Endothelial cell of hepatic sinusoid (primary cell): ENCODE data around the gene MACO1.
"Not testable (repeated sequence)": the region's sequence is repeated elsewhere in the genome, so short reads cannot be mapped to it uniquely, and the experiment has no call there.

Experiments
- in situ Hi-C: cut with HindIII; loops from 2 replicates; pipeline ENCODE4 v1.10.0; 2017; ENCODE audit warnings: low sequenced_read_pairs

The MACO1 gene, protein sequence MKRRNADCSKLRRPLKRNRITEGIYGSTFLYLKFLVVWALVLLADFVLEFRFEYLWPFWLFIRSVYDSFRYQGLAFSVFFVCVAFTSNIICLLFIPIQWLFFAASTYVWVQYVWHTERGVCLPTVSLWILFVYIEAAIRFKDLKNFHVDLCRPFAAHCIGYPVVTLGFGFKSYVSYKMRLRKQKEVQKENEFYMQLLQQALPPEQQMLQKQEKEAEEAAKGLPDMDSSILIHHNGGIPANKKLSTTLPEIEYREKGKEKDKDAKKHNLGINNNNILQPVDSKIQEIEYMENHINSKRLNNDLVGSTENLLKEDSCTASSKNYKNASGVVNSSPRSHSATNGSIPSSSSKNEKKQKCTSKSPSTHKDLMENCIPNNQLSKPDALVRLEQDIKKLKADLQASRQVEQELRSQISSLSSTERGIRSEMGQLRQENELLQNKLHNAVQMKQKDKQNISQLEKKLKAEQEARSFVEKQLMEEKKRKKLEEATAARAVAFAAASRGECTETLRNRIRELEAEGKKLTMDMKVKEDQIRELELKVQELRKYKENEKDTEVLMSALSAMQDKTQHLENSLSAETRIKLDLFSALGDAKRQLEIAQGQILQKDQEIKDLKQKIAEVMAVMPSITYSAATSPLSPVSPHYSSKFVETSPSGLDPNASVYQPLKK

DNA sequence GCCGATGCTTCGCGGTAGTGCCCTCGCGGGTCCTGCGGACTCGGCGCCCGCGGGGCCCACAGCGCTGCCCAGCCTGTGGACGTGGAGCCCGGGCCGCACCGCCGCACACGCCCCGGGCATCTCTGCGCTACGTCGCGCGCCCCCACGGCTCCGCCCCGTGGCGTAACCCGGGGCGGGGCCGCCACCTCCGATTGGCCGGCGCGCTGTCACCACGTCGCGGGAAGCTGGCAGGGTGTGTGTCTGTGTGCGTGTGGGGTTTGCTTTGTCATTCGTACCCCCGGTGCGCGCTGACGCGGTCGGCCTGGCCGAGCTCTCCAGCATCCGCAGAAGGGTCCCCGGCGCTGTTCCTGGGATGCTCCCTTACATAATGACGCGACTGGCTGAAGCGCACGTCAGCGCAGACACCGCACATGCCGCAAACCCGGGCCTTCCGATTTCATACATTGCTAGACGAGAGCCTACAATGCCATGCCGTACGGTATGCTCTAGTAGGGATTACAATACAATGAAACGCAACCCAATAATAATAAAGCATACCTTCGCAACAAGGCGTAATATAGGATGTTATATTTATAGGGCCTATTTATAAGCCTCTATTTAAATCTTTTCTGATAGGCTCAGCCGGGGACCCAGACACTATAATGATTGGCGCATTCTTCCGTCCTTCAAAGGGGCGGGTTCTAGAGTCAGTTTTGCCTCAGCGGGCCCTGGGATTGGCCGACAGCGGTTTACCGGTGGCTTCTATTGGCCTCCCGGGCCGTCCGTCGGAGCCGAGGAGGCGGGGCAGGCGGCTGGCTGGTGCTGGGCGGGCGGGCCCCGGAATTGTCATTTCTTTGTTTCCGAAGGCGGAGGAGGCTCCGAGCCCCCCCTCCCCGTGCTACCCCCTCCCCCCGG is at the start of gene MACO1:
MACO1 (plus strand) TSS at position 825 of the 894 bp plus-strand sequence. CDS start 202 bp downstream, outside the sequence.
- in situ Hi-C loops = no loop called here

DNA sequence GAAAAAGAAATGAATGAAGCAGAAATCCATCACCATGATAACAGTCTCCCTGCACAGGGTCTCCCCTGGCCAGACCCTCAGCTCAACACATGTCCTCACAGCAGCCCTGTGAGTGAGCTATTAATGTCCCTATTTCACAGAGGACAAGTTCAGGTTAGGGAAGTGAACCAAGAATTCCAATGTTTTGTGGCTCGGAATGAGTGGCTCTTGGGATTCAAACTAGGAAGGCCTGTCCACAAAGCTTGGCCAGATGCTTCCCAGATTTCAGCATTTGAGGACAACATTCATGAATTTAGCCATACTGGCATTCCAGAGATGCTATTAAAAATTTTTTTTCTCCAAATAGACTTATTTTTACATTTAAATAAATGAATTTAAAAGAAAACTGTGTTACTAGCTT is 48.2 kb upstream of the MACO1 start:
- in situ Hi-C loops = not testable (repeated sequence)

DNA sequence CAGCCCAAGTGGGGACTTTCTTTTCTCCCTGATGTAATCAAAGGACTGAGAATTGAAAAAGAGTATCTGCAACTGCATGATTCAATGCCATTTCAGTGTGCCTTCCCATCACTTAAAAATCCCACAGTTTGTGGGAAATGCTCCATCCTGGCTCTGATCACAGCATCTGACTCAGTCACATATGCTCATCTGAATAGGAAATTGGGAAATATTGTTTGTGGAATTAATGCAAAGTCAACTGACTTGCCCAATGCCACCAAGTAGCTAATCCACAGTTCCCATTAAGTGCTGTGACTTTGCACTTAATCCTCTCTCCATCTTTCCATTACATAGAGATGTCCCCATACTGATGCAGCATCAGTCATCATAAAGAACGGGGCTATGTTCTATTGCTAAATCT is 47.6 kb upstream of the MACO1 start:
- in situ Hi-C loops = not testable (repeated sequence)

DNA sequence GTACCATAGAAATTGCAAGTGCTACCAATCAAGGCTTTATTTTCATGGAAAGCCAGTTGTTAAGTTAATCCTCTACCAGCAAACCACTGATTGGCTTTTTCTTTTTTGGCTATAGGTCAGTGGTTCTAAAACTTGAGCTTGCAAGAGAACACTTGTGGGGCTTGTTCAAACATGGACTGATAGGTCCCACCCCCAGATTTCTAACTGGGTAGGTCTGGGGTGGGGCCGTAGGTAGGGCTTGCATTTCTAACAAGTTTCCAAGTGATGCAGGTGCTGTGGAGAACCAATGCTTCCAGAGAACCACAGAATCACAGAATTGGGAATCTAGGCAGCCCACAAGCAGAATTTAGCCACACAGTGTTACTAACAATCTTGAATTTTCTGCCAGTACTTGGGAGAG is 46.8 kb upstream of the MACO1 start:
- in situ Hi-C loops = not testable (repeated sequence)

DNA sequence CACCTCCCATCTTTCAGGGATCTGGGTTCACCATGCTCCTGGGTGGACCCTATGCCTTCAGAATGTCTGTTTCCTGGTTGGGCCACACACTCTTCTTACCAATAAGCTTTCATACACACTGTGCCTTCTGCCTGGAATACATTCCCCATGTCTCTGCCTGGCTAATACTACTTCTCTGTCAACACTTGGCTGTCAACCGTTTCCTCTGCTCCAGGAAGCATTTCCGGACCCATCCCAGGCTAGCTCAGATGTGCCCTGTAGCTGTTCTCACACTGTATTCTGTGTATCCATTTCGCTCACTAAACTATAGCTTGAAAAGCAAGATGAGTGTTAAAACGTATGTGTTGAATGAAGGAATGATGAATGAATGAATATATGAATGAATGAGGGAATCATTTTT is 43.6 kb upstream of the MACO1 start:
- in situ Hi-C loops = not testable (repeated sequence)

DNA sequence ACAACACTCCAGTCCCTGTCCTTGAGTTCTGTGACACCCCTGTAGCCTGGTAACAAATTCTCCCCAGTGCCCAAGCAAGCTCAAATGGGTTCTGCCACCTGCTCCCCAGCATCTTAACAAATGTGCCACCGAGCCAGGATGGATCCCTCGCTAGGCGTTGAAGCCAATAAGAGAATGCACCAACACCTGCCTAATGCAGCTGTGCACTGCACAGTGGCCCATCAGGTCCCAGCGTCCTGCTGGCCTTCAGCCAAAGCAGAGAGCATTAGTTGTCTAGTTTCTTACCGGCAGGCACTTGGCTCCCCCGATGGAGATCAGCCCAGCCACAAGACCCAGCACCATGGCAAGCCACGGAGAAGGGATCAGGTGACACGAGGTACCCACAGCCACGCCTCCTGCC is 42.0 kb upstream of the MACO1 start:
- in situ Hi-C loops = not testable (repeated sequence)

DNA sequence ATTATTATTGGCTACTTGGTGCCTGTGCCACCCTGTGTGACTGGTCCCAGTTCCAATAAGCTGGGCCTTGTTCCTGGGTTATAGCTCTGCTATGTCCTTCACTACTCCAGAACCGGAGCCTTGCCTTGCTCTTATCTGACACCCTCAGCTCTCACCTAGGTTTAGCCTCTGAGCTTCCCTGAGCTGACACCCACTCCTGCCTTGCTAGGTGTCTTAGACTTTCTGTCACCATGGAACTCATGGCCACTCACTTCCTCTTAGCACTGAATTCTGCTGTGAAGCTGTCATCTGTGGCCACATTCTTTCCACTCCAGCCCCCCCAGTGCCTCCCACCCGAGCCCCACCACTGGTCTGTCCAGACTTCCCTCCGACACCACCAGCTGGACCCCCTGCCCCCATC is 41.0 kb upstream of the MACO1 start:
- in situ Hi-C loops = not testable (repeated sequence)

DNA sequence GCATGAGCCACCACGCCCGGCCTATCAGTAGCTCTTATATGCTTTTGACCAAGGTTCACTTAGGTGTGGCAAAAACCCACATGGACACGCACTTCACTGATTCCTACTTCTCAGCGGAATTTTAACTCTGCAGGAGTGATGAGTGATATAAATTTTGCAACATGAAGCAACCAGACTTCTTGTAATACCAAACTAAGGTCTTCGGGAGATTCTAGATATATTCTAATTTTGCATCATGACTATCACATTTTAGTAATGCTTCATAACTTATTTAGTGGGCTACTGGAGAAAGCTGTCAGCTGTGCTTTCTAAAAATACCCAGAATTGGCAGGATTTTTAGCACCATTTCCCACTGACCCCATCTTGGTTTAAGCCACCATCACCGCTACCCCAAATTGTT is 37.9 kb upstream of the MACO1 start:
- in situ Hi-C loops = no loop called here

DNA sequence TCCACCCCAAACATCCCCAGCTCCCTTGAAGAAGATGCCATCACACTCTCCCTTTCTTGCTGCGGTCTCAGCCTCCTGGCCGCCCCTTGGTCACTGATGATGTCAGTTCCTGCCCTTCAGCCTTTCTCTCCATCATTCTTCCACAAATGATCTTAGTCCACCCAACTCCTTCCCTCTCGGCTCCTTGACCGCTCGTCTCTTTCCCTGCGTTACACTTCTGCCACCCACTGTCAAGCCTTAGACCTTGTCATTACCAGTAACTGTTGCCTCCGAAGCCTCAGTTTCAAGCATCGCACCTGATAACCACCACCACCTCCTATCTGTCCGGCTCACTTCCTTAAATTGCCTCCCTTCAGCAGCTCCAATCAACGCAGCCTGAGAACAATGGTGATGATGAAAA is 33.1 kb upstream of the MACO1 start:
- in situ Hi-C loops = not testable (repeated sequence)

DNA sequence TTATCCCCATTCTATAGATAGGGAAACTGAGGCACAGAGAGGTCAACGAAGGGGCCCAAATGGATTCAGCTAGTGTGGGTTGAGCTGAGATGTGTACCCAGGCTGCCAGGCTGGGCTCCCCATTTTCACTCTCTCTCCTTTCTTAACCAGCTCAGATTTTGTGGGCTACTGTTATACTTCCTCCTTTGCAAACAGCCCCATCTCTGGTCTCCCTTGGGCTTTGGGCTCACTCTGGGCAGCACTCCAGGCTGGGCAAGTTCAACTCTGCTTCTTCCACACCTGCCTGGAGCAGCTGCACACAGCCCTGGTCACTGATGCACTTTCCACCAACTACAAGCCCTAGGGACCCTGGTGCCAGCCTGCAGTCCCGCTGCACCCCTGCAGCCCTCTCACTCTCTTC is 32.6 kb upstream of the MACO1 start:
- in situ Hi-C loops = not testable (repeated sequence)

DNA sequence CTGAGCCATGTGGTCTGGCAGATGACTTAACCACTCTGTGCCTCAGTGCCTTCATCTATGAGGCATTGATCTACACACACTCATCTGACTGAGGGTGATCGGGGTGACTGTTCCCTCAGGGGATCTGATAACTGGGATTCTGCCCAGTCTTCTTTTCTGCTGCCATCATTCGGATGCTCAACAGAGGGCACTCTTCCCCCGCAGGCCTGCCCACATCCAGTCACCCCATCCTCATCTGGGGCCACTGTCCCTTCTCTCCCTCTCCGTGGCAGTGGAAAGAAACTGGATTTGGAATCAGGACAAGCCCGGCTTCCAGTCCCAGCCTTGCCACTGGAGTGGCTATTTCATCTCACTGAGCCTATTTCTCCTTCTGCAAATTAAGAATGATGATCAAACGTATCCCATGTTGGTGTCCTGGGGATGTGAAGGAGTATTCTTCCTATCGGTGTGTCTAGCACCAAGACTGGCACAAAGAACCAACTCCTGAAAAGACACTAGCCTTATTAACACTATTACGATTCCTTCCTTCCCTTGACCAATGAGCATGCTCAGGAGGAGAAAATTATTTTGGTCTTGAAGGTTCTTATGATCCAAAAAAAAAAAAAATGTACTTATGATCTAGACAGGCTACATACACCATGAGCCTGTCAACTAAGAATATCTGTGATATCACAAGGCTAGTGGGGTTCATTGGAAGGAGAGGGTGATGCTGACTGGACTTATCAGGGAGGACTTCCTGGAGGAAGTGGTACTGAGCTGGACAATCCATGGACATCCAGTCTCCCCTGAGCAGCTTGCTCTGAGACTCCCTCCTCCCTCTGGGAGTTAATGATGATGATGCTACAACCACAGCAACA is 27.5 kb upstream of the MACO1 start:
- in situ Hi-C loops = not testable (repeated sequence)

DNA sequence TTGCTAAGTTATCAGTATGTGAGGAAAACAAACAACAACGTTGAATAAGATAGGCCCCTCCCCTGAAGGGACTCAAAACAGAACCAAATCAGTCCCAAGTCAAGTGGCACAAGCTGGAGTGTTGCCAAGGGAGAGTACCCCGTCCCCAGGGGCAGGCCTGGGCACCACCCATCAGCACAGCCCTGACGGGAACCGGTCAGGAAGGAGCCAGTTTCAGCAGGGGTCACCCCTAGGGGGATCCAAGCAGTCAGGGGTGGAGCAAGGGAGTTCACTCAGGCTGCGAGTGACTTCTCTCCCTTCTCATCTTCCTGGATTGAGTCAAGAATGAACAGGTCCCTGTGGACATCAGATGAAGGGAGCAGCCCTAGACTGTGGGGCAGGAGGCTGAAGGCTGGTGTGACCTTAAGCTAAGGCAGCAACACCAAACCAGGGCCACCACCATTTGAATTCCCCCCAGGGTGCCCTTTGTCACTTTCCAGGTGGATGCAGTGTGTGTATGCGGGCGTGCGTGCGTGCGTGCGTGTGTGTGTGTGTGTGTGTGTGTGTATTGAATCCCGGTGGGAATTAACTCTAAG is 24.9 kb upstream of the MACO1 start:
- in situ Hi-C loops = not testable (repeated sequence)

DNA sequence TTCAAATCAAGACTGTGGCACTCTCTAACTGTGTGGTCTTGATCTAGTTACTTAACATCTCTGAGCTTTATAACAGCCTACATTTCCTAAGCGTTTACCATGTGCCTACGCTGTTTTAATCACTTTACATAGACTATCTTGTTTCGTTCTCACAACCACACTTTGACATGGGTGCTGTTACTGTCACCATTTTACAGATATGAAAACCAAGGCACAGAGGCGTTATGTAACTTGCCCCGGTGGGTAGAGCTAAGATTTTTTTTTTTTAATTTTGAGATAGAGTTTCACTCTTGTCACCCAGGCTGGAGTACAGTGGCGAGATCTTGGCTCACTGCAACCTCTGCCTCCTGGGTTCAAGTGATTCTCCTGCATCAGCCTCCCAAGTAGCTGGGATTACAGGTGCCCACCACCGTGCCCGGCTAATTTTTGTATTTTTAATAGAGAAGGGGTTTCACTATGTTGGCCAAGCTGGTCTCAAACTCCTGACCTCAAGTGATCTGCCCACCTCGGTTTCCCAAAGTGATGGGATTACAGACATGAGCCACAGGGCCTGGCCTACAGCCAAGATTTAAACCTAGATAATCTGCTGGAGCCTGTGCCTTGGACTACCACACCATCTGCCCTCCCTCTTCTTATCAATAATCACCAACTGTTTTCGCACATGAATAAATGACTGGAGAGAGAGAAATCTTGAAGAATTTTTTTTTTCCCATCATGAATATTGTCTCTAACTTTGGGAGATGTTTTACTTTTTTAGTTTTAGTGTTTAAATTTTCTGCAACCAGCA is 20.9 kb upstream of the MACO1 start:
- in situ Hi-C loops = not testable (repeated sequence)

DNA sequence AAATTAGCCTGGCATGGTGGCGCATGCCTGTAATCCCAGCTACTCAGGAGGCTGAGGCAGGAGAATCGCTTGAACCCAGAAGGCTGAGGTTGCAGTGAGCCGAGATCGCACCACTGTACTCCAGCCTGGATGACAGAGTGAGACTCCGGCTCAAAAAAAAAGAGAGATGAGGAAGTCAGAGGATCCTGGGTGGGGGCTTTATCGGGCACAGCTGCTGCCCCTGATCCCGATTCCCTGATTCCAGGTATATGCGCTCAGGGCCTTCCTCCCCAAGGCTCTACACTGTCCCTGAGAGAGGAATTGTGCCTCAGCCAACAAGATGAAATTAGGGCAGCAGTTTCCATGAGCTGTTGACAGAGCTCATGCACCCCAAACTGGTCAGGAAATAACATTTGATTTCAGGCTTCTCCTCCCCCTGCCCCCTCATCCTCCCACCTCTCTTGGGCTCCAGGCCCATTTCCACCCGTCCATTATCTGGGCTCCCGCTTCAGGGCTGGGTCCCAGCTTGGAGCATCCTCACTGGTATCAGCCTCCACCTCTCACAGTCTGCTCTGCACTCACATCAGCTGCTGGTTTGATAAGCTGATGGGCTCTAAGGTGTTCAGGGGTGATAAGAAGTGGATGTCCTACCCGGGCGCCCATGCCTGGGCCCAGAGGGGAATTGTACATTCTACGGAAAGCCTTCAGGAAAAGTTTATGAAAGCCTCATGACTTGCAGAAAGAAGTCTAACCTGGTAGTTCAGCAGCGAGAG is 17.6 kb upstream of the MACO1 start:
- in situ Hi-C loops = not testable (repeated sequence)

DNA sequence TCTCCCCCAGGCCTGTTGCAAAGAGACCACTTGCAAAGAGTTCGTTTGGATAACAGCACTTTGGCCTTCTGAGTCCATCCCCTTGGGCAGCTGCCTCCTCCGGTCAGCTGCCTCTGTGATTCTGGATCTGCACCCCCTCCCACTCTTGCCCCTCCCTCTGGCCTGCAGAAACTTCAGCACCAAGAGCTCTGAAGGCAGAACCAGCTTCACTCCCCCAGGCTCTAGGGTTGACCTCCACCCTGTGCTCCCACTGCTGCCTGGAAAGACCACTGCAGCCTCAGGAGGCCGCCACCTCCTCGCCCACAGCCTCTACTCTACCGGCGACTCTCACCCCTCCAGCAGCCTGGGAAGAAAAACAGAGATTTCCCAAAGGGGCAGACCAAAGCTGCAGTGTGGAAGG is 16.5 kb upstream of the MACO1 start:
- in situ Hi-C loops = not testable (repeated sequence)

DNA sequence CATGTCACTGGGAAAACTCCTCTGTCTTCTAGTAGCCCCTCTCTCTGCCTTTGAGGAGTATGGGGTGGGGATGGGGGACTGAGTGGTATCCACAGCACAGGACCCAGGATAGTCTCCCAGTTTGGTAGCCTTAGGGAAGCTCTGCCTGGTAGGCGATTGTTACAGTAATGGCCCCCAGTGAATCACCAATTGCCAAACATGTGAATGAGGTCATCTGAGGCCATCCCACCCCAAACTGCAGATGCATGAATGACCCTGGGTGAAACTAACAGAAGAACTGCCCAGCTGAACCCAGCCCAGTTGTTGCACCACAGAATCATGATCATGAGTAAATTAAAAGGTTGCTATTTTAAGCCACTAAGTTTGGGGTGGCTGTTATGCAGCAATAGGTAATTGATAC is 16.1 kb upstream of the MACO1 start:
- in situ Hi-C loops = not testable (repeated sequence)

DNA sequence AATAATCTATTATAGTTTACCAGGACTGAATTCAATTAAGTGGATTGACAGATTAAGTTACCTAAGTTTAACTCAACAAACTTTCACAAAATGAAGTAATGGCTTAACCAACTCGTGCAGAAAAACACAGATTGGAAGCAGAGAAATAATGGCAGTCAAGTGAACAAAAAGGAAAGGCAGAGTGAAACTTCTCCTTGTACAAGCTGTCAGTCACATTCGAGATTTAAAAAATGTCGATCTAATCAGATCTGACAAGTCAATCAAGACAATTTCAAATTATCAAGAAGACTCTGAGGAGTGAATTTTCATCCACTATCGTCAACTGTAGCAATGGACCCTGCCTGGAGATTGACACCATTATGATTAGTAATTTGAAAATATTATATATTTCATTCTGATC is 13.4 kb upstream of the MACO1 start:
- in situ Hi-C loops = not testable (repeated sequence)

DNA sequence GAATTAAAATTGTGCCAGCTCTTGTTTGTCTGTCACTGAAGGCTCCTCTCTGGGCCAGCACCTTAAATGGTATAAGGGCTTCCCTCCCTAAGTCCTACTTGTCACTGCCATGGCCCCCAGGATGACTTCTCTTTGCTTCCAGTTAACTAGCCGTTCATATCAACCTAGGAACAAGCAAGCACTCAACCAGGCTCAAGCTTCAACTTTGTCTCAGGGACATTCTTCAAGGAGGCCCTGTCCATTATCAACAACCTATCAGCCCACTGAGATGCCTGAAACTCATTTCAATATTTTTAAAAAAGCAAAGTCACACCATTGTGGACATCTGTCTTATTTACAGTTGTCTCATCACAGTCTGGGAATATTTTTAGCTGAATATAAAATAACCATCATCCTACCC is 11.4 kb upstream of the MACO1 start:
- in situ Hi-C loops = not testable (repeated sequence)

DNA sequence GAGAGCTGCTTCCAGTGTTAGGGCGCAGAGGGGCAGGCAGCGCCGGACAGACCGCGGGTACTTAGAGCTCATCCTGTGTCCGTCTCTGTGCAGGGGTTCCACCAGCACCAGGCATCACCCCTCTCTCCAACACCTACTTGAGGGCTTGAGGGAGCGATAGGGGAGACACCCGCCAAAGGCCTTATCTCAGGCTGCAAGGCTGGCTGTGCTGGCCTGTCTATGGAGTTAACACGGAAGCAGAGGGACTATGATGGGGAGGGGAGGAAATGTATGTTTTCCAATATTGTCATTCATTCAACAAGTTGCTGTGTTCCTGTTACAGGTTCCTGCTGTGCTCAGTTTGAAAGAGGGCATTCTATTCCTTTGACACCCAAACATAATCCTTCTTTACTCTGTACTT is 10.0 kb upstream of the MACO1 start, which contains the start of gene RHCE:
RHCE (minus strand) TSS at position 111 of the 400 bp plus-strand sequence; CDS start at position 72, 39 bp downstream.
- in situ Hi-C loops = not testable (repeated sequence)
